ENCODE results near the gene VN1R5.

DNA sequence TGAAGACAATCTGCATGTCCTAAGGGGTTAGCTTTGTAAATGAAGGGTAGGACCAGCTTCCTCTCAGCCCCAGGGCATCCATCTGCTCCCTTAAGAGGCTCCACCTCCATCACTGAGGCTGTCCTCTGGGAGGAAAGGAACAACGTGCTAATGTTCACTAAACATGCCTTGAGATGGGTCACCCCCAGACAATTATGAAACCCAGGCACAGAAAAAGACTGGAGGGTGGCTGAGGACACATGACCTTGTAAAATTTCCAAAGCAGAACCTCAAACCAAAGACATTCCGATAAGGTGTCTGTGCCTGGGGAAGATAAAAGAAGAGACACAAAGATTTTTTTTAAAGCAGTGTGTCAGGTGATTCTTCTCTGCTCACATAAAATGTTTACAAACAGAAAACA is 46.5 kb upstream of the VN1R5 start:
- no peak for TF ChIP-seq POLR2A (IDR thresholded peaks at IDR 0.05)
- TF ChIP-seq, protein P1, sequence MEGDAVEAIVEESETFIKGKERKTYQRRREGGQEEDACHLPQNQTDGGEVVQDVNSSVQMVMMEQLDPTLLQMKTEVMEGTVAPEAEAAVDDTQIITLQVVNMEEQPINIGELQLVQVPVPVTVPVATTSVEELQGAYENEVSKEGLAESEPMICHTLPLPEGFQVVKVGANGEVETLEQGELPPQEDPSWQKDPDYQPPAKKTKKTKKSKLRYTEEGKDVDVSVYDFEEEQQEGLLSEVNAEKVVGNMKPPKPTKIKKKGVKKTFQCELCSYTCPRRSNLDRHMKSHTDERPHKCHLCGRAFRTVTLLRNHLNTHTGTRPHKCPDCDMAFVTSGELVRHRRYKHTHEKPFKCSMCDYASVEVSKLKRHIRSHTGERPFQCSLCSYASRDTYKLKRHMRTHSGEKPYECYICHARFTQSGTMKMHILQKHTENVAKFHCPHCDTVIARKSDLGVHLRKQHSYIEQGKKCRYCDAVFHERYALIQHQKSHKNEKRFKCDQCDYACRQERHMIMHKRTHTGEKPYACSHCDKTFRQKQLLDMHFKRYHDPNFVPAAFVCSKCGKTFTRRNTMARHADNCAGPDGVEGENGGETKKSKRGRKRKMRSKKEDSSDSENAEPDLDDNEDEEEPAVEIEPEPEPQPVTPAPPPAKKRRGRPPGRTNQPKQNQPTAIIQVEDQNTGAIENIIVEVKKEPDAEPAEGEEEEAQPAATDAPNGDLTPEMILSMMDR (IDR thresholded peaks at IDR 0.05) = no peak
